HepG2 (cell line): ENCODE results near the gene DGKG. TPM values are rescaled to one million over a fixed set of nuclear protein-coding genes. Genes with fewer than 3 reads are reported as not detected.

Source experiments
- ARID5B ChIP-seq: IDR thresholded peaks from 2 replicates; pipeline ENCODE4 v1.4.0; 2020; ENCODE audit warnings: mild to moderate bottlenecking, missing genetic modification reagents
- EED ChIP-seq: sonication (generic); formaldehyde crosslinking; IDR thresholded peaks from 2 replicates; pipeline ENCODE4 v1.5.0; 2020; ENCODE audit warnings: mild to moderate bottlenecking, missing genetic modification reagents
- KMT2A ChIP-seq: sonication (generic); formaldehyde crosslinking; IDR thresholded peaks from 2 replicates; pipeline ENCODE4 v1.4.0; 2020; ENCODE audit warnings: missing genetic modification reagents
- MIER3 ChIP-seq: IDR thresholded peaks from 2 replicates; pipeline ENCODE4 v1.6.1; 2016; ENCODE audit warnings: missing compliant biosample characterization, borderline replicate concordance
- POLR2G ChIP-seq: fragments of 200-400 bp; formaldehyde crosslinking; IDR thresholded peaks from 2 replicates; pipeline ENCODE4 v1.6.1; 2018; ENCODE audit warnings: mild to moderate bottlenecking, low read depth, low read length, moderate library complexity
- RCOR2 ChIP-seq: IDR thresholded peaks from 2 replicates; pipeline ENCODE4 v1.6.1; 2016; ENCODE audit warnings: missing biosample characterization, missing genetic modification reagents
- RERE ChIP-seq: IDR thresholded peaks from 2 replicates; pipeline ENCODE4 v1.6.1; 2016; ENCODE audit warnings: low read depth, missing genetic modification reagents, missing compliant biosample characterization
- STAG1 ChIP-seq: sonication (generic); formaldehyde crosslinking; IDR thresholded peaks from 2 replicates; pipeline ENCODE4 v1.4.0; 2020; ENCODE audit warnings: missing genetic modification reagents
- ZNF331 ChIP-seq: sonication (generic); formaldehyde crosslinking; IDR thresholded peaks from 2 replicates; pipeline ENCODE4 v1.4.0; 2020; ENCODE audit warnings: missing genetic modification reagents
- ZNF552 ChIP-seq: sonication (generic); formaldehyde crosslinking; IDR thresholded peaks from 2 replicates; pipeline ENCODE4 v1.9.0; 2022; ENCODE audit warnings: missing genetic modification reagents, mild to moderate bottlenecking, borderline replicate concordance
- ZNF878 ChIP-seq: sonication (generic); formaldehyde crosslinking; IDR thresholded peaks from 2 replicates; pipeline ENCODE4 v1.8.1; 2023; ENCODE audit warnings: mild to moderate bottlenecking, missing genetic modification reagents, moderate library complexity
- ZSCAN5A ChIP-seq: sonication (generic); formaldehyde crosslinking; IDR thresholded peaks from 2 replicates; pipeline ENCODE4 v1.8.0; 2022; ENCODE audit warnings: mild to moderate bottlenecking, missing genetic modification reagents, borderline replicate concordance
- polyA plus RNA-seq, 8 experiments: library from polyadenylated mRNA; depleted of rRNA in 3 of 8; stranded (reverse) in 7 of 8; unstranded in 1 of 8; fragments of >200 nt; fragmentation: Illumina TruSeq in 4 of 8; extraction: Trizol in 4 of 8; gene quantifications; 2 replicates each; pipeline versions ENCODE4 v1.2.1 to v1.2.3, GENCODE V29; 2011 to 2016; ENCODE audit warnings: low read depth in 4 of 8, missing spikeins in 1 of 8, mixed read lengths in 1 of 8; ENCODE audit not compliant: insufficient read depth in 1 of 8
- total RNA-seq, 5 experiments: library from RNA; depleted of rRNA; stranded (reverse); fragments of >200 nt; fragmentation: Illumina TruSeq; extraction: Trizol; gene quantifications; 2 replicates each; pipeline ENCODE4 v1.2.3, GENCODE V29; 2016; ENCODE audit warnings: low read depth in 1 of 5

DGKG gene
- total and polyA plus RNA-seq, 2 of the 13 experiments (the other 11 are each of a cell fraction or from before 2014, with no cell fraction given): 3.8 to 6.2 TPM

DNA sequence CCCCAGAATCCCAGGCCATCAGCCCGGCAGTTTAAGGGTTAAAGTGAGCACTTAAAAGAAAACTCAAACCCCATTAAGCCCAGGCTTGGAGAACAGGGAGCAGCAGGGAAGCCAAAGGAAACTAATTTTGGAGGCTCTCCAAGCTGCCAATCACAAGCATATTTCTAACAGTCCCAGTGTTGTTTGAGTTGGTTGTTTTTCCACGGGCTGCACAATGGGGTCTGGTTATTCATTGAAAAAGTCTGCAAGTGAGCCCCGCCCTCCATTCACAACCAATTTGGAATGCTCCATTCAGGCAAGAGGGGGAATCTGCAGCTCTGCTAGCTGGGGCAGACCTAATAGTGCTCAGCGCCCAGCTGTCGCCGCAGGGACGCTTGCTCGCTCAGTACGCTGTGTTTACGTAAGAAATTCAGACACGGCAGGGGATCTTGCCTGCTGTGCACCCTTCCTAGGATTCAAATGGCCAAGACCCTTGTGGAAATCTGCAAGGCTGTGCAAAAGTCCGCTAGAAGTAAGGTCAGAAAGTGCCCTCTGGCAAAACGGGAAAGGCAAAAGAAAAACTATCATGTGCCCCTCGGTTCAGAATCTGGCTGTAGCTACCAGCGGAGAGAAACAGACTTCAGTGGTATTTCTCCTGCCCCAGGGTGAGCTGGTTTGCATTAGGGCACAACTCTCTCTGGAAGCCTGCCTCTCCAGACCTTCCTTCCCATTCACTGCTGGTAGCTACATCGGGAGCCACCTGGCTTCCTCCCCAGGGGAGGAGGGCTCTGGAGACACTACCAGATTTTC lies 264.2 kb downstream of the DGKG start (continued):
- TF ChIP-seq RERE: no peak
- TF ChIP-seq RCOR2 (CRISPR knock-in tag): peak; percentile 56
- TF ChIP-seq ZSCAN5A (CRISPR knock-in tag): no peak; the same call in 1 of the 2 replicates
- no peak for TF ChIP-seq ZNF552
- TF ChIP-seq ARID5B (CRISPR knock-in tag): peak; percentile 57; the same call in 1 of the 2 replicates
- TF ChIP-seq MIER3 (CRISPR knock-in tag): peak; percentile 78; the same call in 1 of the 2 replicates
- TF ChIP-seq STAG1: no peak
- no peak for TF ChIP-seq ZNF878 (CRISPR knock-in tag)
- peak; percentile 91 for TF ChIP-seq KMT2A (CRISPR knock-in tag)
- TF ChIP-seq POLR2G: peak; percentile 83
- no peak for TF ChIP-seq EED (CRISPR knock-in tag)
- peak; percentile 20; the same call in 1 of the 2 replicates for TF ChIP-seq ZNF331 (CRISPR knock-in tag)
